Measurements from ENCODE around the gene SLC25A11.

DNA sequence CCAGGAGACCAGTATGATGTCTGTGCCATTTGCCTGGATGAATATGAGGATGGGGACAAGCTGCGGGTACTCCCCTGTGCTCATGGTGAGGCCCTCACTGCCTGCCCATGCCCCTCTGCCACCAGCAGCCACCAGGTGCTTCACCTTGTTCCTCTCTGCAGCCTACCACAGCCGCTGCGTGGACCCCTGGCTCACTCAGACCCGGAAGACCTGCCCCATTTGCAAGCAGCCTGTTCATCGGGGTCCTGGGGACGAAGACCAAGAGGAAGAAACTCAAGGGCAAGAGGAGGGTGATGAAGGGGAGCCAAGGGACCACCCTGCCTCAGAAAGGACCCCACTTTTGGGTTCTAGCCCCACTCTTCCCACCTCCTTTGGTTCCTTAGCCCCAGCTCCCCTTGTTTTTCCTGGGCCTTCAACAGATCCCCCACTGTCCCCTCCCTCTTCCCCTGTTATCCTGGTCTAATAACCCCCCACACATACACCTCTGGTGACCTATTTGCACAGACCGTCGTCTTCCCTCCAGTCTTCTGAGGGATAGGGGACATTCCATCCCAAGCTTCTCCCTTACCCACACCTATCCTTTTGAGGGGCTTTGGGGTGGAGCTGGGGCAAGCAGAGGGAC, 4.8 kb upstream of the SLC25A11 start:
- TF ChIP-seq, protein P1, sequence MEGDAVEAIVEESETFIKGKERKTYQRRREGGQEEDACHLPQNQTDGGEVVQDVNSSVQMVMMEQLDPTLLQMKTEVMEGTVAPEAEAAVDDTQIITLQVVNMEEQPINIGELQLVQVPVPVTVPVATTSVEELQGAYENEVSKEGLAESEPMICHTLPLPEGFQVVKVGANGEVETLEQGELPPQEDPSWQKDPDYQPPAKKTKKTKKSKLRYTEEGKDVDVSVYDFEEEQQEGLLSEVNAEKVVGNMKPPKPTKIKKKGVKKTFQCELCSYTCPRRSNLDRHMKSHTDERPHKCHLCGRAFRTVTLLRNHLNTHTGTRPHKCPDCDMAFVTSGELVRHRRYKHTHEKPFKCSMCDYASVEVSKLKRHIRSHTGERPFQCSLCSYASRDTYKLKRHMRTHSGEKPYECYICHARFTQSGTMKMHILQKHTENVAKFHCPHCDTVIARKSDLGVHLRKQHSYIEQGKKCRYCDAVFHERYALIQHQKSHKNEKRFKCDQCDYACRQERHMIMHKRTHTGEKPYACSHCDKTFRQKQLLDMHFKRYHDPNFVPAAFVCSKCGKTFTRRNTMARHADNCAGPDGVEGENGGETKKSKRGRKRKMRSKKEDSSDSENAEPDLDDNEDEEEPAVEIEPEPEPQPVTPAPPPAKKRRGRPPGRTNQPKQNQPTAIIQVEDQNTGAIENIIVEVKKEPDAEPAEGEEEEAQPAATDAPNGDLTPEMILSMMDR (IDR thresholded peaks at IDR 0.05), result no peak
- no peak for TF ChIP-seq POLR2A (IDR thresholded peaks at IDR 0.05)

Measured in right lobe of liver (tissue), 4 donors.